ENCODE results near the gene DEGS2. TPM values are rescaled to one million over a fixed set of nuclear protein-coding genes. Genes with fewer than 3 reads are reported as not detected.

Gene DEGS2
- total RNA-seq, 1 experiment from 2014 or later, result 1.8 TPM

DNA sequence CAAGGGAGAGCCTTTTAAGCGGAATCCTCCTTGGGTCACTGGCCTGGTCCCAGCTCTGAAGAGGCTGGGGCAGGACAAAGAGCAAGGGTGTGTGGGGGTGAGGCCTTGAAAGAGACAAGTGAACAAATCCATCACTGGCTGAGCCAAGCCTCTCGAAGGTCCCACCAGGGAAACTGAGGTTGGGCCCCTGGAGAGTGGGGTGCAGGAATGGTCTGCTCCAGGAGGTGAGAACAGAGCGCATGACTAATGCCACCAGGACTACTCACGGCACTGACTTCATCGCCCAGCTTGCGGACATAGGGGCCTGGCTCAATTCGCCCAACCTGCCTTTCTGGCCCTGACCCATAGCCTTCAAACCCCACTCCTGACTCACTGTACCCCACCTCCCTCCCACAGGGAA is 19.2 kb upstream of the DEGS2 start:
- no peak overlapping the region for H3K4me2 ChIP-seq (ENCODE audit: low read length)
- CTCF ChIA-PET, result interaction anchor here (1.2 kb wide), 1 partner anchor 14 kb away, joined by 4 read pairs; no protein-coding TSS in a partner anchor
- H3K79me2 ChIP-seq (ENCODE audit: insufficient read depth, low read length), result no peaks in the 10 kb centered on the region
- H3K27ac ChIP-seq (ENCODE audit: low read depth, low read length), result no peak overlapping the region
- no peaks in the 10 kb centered on the region for H3K9me2 ChIP-seq (ENCODE audit: insufficient read depth)
- no peaks in the 10 kb centered on the region for H3K4me1 ChIP-seq (ENCODE audit: control insufficient read depth in 1 of 2, insufficient read depth in 2 of 2, low read length in 2 of 2)
- H4K20me1 ChIP-seq (ENCODE audit: insufficient read depth), result no peaks in the 10 kb centered on the region
- POLR2A ChIA-PET, result no interaction called here
- no TSS peak for BruUV-seq (replicated peaks)
- no peaks in the 10 kb centered on the region for H3K9me3 ChIP-seq (ENCODE audit: control insufficient read depth in 1 of 2, insufficient read depth in 1 of 2, low read depth in 1 of 2, low read length in 2 of 2)
- no peak overlapping the region for H2AFZ ChIP-seq (ENCODE audit: low read depth, low read length, poor library complexity, severe bottlenecking)
- ATAC-seq (no peak), DNase-seq (ENCODE audit: low read depth, low spot score) (no peak)
- no peak overlapping the region for H3K4me3 ChIP-seq (replicated peaks in 1 of 2; ENCODE audit: low read depth in 1 of 2, low read length in 2 of 2)
- RAD21 ChIA-PET (ENCODE audit: low non-redundant PET in 1 of 2, low total read pairs in 2 of 2, uncharacterized antibody in 2 of 2, unreplicated experiment in 2 of 2), result no interaction called here
- intact Hi-C loops (cut with micrococcal nuclease), result no loop called here
- no peak overlapping the region for H3K9ac ChIP-seq (ENCODE audit: low read length)
- H3K36me3 ChIP-seq (ENCODE audit: control insufficient read depth in 1 of 2, insufficient read depth in 2 of 2, low read length in 2 of 2), result no peaks in the 10 kb centered on the region
- no peaks in the 10 kb centered on the region for H3K27me3 ChIP-seq (ENCODE audit: insufficient read depth, low read length)
- no peak for TF ChIP-seq FOSL1 (IDR thresholded peaks at IDR 0.05; ENCODE audit: low read depth)
- TF ChIP-seq SRF (IDR thresholded peaks at IDR 0.05; ENCODE audit: low read depth), result no peak
- no peak for TF ChIP-seq POLR2A (IDR thresholded peaks at IDR 0.05; ENCODE audit: borderline replicate concordance, extremely low read depth, insufficient read depth, insufficient read length)
- TF ChIP-seq EZH2phosphoT487 (IDR thresholded peaks at IDR 0.05; ENCODE audit: borderline replicate concordance), result no peak
- no peak for TF ChIP-seq JUND (IDR thresholded peaks at IDR 0.05)
- no peak for TF ChIP-seq ZBTB33 (IDR thresholded peaks at IDR 0.05; ENCODE audit: extremely low read depth, insufficient replicate concordance, low read length)
- no peak for TF ChIP-seq MAX (IDR thresholded peaks at IDR 0.05)
- TF ChIP-seq TCF7L2 (IDR thresholded peaks at IDR 0.05; ENCODE audit: borderline replicate concordance, extremely low read depth, insufficient read depth, insufficient read length), result no peak
- no peak for TF ChIP-seq POLR2AphosphoS5 (IDR thresholded peaks at IDR 0.05; ENCODE audit: low read depth, low read length)
- TF ChIP-seq SP1 (IDR thresholded peaks at IDR 0.05; ENCODE audit: low read depth), result no peak
- TF ChIP-seq RAD21 (IDR thresholded peaks at IDR 0.05; ENCODE audit: low read depth), result no peak
- TF ChIP-seq, protein P1, sequence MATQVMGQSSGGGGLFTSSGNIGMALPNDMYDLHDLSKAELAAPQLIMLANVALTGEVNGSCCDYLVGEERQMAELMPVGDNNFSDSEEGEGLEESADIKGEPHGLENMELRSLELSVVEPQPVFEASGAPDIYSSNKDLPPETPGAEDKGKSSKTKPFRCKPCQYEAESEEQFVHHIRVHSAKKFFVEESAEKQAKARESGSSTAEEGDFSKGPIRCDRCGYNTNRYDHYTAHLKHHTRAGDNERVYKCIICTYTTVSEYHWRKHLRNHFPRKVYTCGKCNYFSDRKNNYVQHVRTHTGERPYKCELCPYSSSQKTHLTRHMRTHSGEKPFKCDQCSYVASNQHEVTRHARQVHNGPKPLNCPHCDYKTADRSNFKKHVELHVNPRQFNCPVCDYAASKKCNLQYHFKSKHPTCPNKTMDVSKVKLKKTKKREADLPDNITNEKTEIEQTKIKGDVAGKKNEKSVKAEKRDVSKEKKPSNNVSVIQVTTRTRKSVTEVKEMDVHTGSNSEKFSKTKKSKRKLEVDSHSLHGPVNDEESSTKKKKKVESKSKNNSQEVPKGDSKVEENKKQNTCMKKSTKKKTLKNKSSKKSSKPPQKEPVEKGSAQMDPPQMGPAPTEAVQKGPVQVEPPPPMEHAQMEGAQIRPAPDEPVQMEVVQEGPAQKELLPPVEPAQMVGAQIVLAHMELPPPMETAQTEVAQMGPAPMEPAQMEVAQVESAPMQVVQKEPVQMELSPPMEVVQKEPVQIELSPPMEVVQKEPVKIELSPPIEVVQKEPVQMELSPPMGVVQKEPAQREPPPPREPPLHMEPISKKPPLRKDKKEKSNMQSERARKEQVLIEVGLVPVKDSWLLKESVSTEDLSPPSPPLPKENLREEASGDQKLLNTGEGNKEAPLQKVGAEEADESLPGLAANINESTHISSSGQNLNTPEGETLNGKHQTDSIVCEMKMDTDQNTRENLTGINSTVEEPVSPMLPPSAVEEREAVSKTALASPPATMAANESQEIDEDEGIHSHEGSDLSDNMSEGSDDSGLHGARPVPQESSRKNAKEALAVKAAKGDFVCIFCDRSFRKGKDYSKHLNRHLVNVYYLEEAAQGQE (IDR thresholded peaks at IDR 0.05; ENCODE audit: low read depth), result no peak
- no peak for TF ChIP-seq YY1 (IDR thresholded peaks at IDR 0.05; ENCODE audit: extremely low read depth, insufficient replicate concordance, low read depth, low read length)
- no peak for TF ChIP-seq EGR1 (IDR thresholded peaks at IDR 0.05; ENCODE audit: low read depth)
- TF ChIP-seq SIN3A (IDR thresholded peaks at IDR 0.05; ENCODE audit: low read depth), result no peak
- TF ChIP-seq ZFX (IDR thresholded peaks at IDR 0.05), result no peak
